Endothelial cell of umbilical vein (primary cell): ENCODE measurements around the gene CERS2. TPM values are rescaled to one million over a fixed set of nuclear protein-coding genes. Genes with fewer than 3 reads are reported as not detected.
A peak's percentile ranks its signal among the peaks of the same experiment; 100 is the strongest.

Source experiments
- BruUV-seq: library from RNA; stranded (reverse); fragments of 400-500 nt; replicated peaks from 2 replicates; lab custom pipeline; 2021; lab: Mats Ljungman, UMichigan
- CTCF ChIA-PET: fragments of 300-600, 350-600 bp; sonication (Branson Sonifier 250); formaldehyde crosslinking; loops from one replicate; lab custom pipeline; 2021; ENCODE audit warnings: antibody characterized with exemption, inconsistent platforms; lab: Charles Lee
- POLR2A ChIA-PET: fragments of 300-600, 350-600 bp; sonication (Branson Sonifier 250); formaldehyde crosslinking; loops from one replicate; lab custom pipeline; 2021; ENCODE audit warnings: antibody characterized with exemption, inconsistent platforms; lab: Charles Lee
- DNase-seq: peaks from one replicate; pipeline ENCODE4 v3.0.0-alpha.2; 2011; ENCODE audit warnings: low read depth, low spot score
- FAIRE-seq: peaks from 2 replicates; lab custom pipeline; 2011; peaks lifted over from hg19 to GRCh38; lab: Jason Lieb, UNC
- H2AFZ ChIP-seq: 2 replicates; pipeline ENCODE4 v1.6.0; 2012; ENCODE audit warnings: low read depth, low read length, control low read depth, inconsistent platforms
- H3K27ac ChIP-seq: 2 replicates; pipeline ENCODE4 v1.5.1; 2011; ENCODE audit warnings: low read depth, mild to moderate bottlenecking, control low read depth, low read length, moderate library complexity; ENCODE audit not compliant: insufficient read depth
- H3K27me3 ChIP-seq, 2 experiments: 2 replicates each; pipeline versions ENCODE4 v1.6.0 to v1.6.1; 2011; ENCODE audit warnings: low read length in 2 of 2, mixed read lengths in 1 of 2; ENCODE audit not compliant: control insufficient read depth in 2 of 2, insufficient read depth in 2 of 2
- H3K36me3 ChIP-seq, 2 experiments: 2 replicates in 1 of 2; 3 replicates in 1 of 2; pipeline ENCODE4 v1.5.1; 2011; ENCODE audit warnings: low read length in 2 of 2, mild to moderate bottlenecking in 1 of 2, moderate library complexity in 1 of 2; ENCODE audit not compliant: control insufficient read depth in 2 of 2, insufficient read depth in 2 of 2; ENCODE audit errors: extremely low read depth in 1 of 2
- H3K4me1 ChIP-seq: 3 replicates; pipeline ENCODE4 v1.5.1; 2011; ENCODE audit warnings: mild to moderate bottlenecking, low read length; ENCODE audit not compliant: control insufficient read depth, insufficient read depth; ENCODE audit errors: extremely low read depth
- H3K4me2 ChIP-seq: 2 replicates; pipeline ENCODE4 v1.6.1; 2011; ENCODE audit warnings: low read length, control low read depth, mixed read lengths; ENCODE audit not compliant: insufficient read depth
- H3K4me3 ChIP-seq, 3 experiments: fragments of 200-600 bp in 1 of 3; sonication (generic), shearing (Covaris generic) in 1 of 3; replicated peaks in 1 of 3; 2 replicates each; pipeline ENCODE4 v1.5.1; 2011 to 2016; ENCODE audit warnings: control low read depth in 3 of 3, low read length in 3 of 3, mild to moderate bottlenecking in 2 of 3, inconsistent platforms in 1 of 3, low read depth in 1 of 3, moderate library complexity in 1 of 3; ENCODE audit not compliant: insufficient read depth in 1 of 3
- H3K79me2 ChIP-seq: 2 replicates; pipeline ENCODE4 v1.6.0; 2012; ENCODE audit warnings: low read length, inconsistent platforms; ENCODE audit not compliant: control insufficient read depth, insufficient read depth
- H3K9ac ChIP-seq: replicated peaks from 2 replicates; pipeline ENCODE3; 2011; ENCODE audit warnings: low read length, control low read depth; ENCODE audit not compliant: insufficient read depth; ENCODE audit errors: extremely low read depth
- H3K9me1 ChIP-seq: replicated peaks from 3 replicates; pipeline ENCODE4 v1.6.0; 2011; ENCODE audit warnings: mild to moderate bottlenecking, low read length; ENCODE audit not compliant: control insufficient read depth, insufficient read depth; ENCODE audit errors: extremely low read depth
- H3K9me3 ChIP-seq: replicated peaks from 2 replicates; pipeline ENCODE4 v1.5.1; 2012; ENCODE audit warnings: low read length, inconsistent platforms; ENCODE audit not compliant: control insufficient read depth, insufficient read depth
- H4K20me1 ChIP-seq: replicated peaks from 2 replicates; pipeline ENCODE3; 2011; ENCODE audit warnings: mild to moderate bottlenecking, low read length; ENCODE audit not compliant: control insufficient read depth, insufficient read depth; ENCODE audit errors: extremely low read depth
- CTCF ChIP-seq, 2 donors: IDR thresholded peaks; 1 replicate in 1 of 2; 2 replicates in 1 of 2; pipeline ENCODE4 v1.5.1; 2011; ENCODE audit warnings: low read length in 2 of 2, mild to moderate bottlenecking in 2 of 2, moderate library complexity in 2 of 2, control low read depth in 1 of 2, inconsistent platforms in 1 of 2, low read depth in 1 of 2; ENCODE audit not compliant: insufficient read depth in 1 of 2; ENCODE audit errors: extremely low read depth in 1 of 2
- EZH2 ChIP-seq: IDR thresholded peaks from 2 replicates; pipeline ENCODE4 v1.6.1; 2012; ENCODE audit warnings: borderline replicate concordance, low read depth, mild to moderate bottlenecking, moderate library complexity, low read length, inconsistent platforms; ENCODE audit not compliant: severe bottlenecking
- FOS ChIP-seq: IDR thresholded peaks from 2 replicates; pipeline ENCODE4 v1.6.1; 2011; ENCODE audit warnings: mild to moderate bottlenecking, low read length, moderate library complexity, borderline replicate concordance; ENCODE audit not compliant: insufficient read depth
- GATA2 ChIP-seq: IDR thresholded peaks from 2 replicates; pipeline ENCODE4 v1.7.0; 2011; ENCODE audit warnings: low read depth, mild to moderate bottlenecking, moderate library complexity, mixed read lengths, low read length; ENCODE audit not compliant: insufficient read length, insufficient read depth
- JUN ChIP-seq: IDR thresholded peaks from 2 replicates; pipeline ENCODE4 v1.6.1; 2011; ENCODE audit warnings: borderline replicate concordance, low read depth; ENCODE audit not compliant: insufficient read length, insufficient read depth
- MAX ChIP-seq: IDR thresholded peaks from 2 replicates; pipeline ENCODE4 v1.6.1; 2011; ENCODE audit not compliant: insufficient read depth, insufficient read length
- MYC ChIP-seq: IDR thresholded peaks from one replicate; pipeline ENCODE4 v1.6.1; 2011; ENCODE audit warnings: mild to moderate bottlenecking, low read depth, low read length
- POLR2A ChIP-seq: IDR thresholded peaks from 2 replicates; pipeline ENCODE4 v1.6.1; 2012; ENCODE audit warnings: low read depth, mild to moderate bottlenecking, control low read depth, low read length
- POLR2AphosphoS5 ChIP-seq: IDR thresholded peaks from 2 replicates; pipeline ENCODE4 v1.6.1; 2012; ENCODE audit warnings: low read depth, mild to moderate bottlenecking, control low read depth, low read length, moderate library complexity; ENCODE audit not compliant: insufficient read depth
- dilution Hi-C: fragments of 300-500 bp; cut with MboI; formaldehyde crosslinking; loops from one replicate; pipeline ENCODE4 v1.15.0; 2019; ENCODE audit warnings: low sequenced_read_pairs; ENCODE audit not compliant: extremely low pct_ligation_motif_present
- intact Hi-C: fragments of 100-400 bp; cut with micrococcal nuclease; formaldehyde crosslinking; loops from one replicate; pipeline ENCODE4 v1.10.0; 2022
- polyA plus RNA-seq, 4 experiments: library from polyadenylated mRNA; depleted of rRNA in 3 of 4; stranded (reverse) in 3 of 4; unstranded in 1 of 4; fragments of >200 nt; gene quantifications; 2 replicates each; pipeline versions ENCODE4 v1.2.1 to v1.2.3, GENCODE V29; 2011 to 2012; ENCODE audit warnings: missing spikeins in 1 of 4
- total RNA-seq: library from RNA; stranded (reverse); gene quantifications from 2 replicates; pipeline ENCODE4 v1.2.3, GENCODE V29; 2021

CERS2 gene
- total and polyA plus RNA-seq, 2 donors (not counting 3 experiments of a cell fraction or from before 2014, with no cell fraction given), result 143 to 155 TPM

- Histone ChIP-seq H4K20me1 (no peaks in the 10 kb centered on the region), H3K27ac (no peak overlapping the region), H2AFZ (no peak overlapping the region), H3K4me2 (peak overlapping the region; percentile 62), H3K36me3 (peaks cover 8 to 9% of the 10 kb centered on the region in 2 experiments), H3K79me2 (peaks cover 57% of the 10 kb centered on the region), H3K9ac (no peak overlapping the region), H3K27me3 (no peaks in the 10 kb centered on the region), H3K9me3 (no peaks in the 10 kb centered on the region), H3K4me1 (peaks cover 25% of the 10 kb centered on the region), H3K4me3 (no peak overlapping the region), H3K9me1 (no peaks in the 10 kb centered on the region)
- TSS peak; percentile 27 for BruUV-seq
- FAIRE-seq, result no peak
- intact Hi-C loops, result no loop called here
- ChIA-PET CTCF (interaction anchor here (17.1 kb wide), 1 partner anchor 25 kb away, joined by 278 read pairs; no protein-coding TSS in a partner anchor), POLR2A (no interaction called here)
- DNase-seq, result no peak
- dilution Hi-C loops, result no loop called here
- TF ChIP-seq POLR2A, result no peak
- no peak for TF ChIP-seq GATA2
- TF ChIP-seq MAX, result no peak
- no peak for TF ChIP-seq MYC
- no peak for TF ChIP-seq JUN
- no peak for TF ChIP-seq FOS
- no peak for TF ChIP-seq POLR2AphosphoS5
- no peak for TF ChIP-seq CTCF (IDR thresholded peaks at IDR 0.05; ENCODE audit: extremely low read depth in 1 of 2, insufficient read depth in 1 of 2, low read depth in 1 of 2, low read length in 2 of 2)
- TF ChIP-seq EZH2, result no peak
Observed at GRCh38 chr1:150972417-150972940, 2.2 kb downstream of the CERS2 start.
